Measurements from ENCODE around the gene SLC16A12. TPM values are rescaled to one million over a fixed set of nuclear protein-coding genes. Genes with fewer than 3 reads are reported as not detected.

Gene SLC16A12
- total and polyA plus RNA-seq, 2 of the 8 experiments (the other 6 are each of a cell fraction or from before 2014, with no cell fraction given) = 1.6 to 1.9 TPM

DNA sequence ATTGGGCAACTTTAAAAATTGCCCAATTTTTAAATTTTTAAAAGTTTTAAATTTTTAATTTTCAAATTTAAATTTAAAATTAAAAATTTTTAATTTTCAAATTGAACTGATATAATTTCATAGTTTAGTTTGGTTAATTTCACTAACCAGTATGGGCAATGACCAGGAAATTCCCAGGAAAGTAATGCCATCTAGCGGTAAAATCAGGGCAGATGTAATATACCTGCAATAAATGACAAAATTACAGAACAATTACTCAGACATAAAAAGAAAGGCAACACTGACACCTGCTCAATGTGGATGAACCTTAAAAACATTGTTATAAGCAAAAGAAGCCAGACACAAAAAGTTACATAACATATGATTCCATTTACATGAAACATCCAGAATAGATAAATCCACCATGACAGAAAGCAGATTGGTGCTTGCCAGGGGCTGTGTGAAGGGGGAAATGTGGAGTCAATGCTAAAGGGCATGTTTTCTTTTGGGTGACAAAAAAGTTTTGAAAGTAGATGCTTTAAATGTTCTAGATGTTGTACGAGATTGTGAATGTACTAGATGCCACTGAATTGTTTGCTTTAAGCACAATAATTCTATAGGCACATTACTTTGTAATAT is 28.6 kb upstream of the SLC16A12 start:
- Histone ChIP-seq H3K79me1 (ENCODE audit: low read depth, low read length) (no peaks in the 10 kb centered on the region), H2AK5ac (ENCODE audit: low read depth, low read length) (no peak overlapping the region), H3K23me2 (ENCODE audit: low read depth, low read length) (no peaks in the 10 kb centered on the region), H3K56ac (replicated peaks; ENCODE audit: insufficient read length, low read depth, low read length) (no peak overlapping the region), H2BK12ac (ENCODE audit: low read depth, low read length) (no peak overlapping the region), H4K20me1 (replicated peaks in 1 of 2; ENCODE audit: control insufficient read depth in 1 of 2, insufficient read depth in 2 of 2, low read length in 2 of 2) (no peaks in the 10 kb centered on the region), H2BK15ac (ENCODE audit: low read length) (no peak overlapping the region), H3K27ac (ENCODE audit: low read depth, low read length) (no peak overlapping the region), H4K8ac (ENCODE audit: extremely low read depth, insufficient read depth, low read length) (no peak overlapping the region), H2BK20ac (ENCODE audit: low read length) (no peak overlapping the region), H2BK120ac (replicated peaks; ENCODE audit: low read depth, low read length) (no peak overlapping the region), H3K27me3 (replicated peaks in 1 of 4; ENCODE audit: control insufficient read depth in 3 of 4, extremely low read depth in 1 of 4, insufficient read depth in 3 of 4, low read length in 3 of 4) (no peaks in the 10 kb centered on the region; a peak in 1 of 7 replicates), H3K4me3 (ENCODE audit: extremely low read depth in 1 of 4, insufficient read depth in 2 of 4, low read depth in 3 of 4, low read length in 4 of 4) (no peak overlapping the region), H2BK5ac (ENCODE audit: low read depth, low read length) (no peak overlapping the region), H3K9me3 (ENCODE audit: insufficient read depth in 2 of 2, low read depth in 1 of 2, low read length in 1 of 2) (no peaks in the 10 kb centered on the region; a peak in 1 of 4 replicates), H4K5ac (ENCODE audit: insufficient read length, low read depth, low read length) (no peak overlapping the region), H4K91ac (replicated peaks; ENCODE audit: insufficient read length, low read length) (no peak overlapping the region), H3K23ac (ENCODE audit: insufficient read length) (no peak overlapping the region), H2AFZ (ENCODE audit: low read length) (no peak overlapping the region), H3K4me2 (ENCODE audit: insufficient read depth in 1 of 2, low read depth in 2 of 2, low read length in 2 of 2) (no peak overlapping the region), H3K36me3 (ENCODE audit: control insufficient read depth in 2 of 4, insufficient read depth in 4 of 4, low read length in 3 of 4) (no peaks in the 10 kb centered on the region), H3K4ac (replicated peaks; ENCODE audit: insufficient read length, low read depth, low read length) (no peak overlapping the region), H3K79me2 (ENCODE audit: control insufficient read depth in 1 of 2, insufficient read depth in 2 of 2, low read length in 2 of 2) (no peaks in the 10 kb centered on the region), H3K9ac (replicated peaks in 1 of 4; ENCODE audit: extremely low read depth in 1 of 4, low read depth in 3 of 4, low read length in 3 of 4) (no peak overlapping the region), H3K14ac (ENCODE audit: insufficient read length) (no peak overlapping the region), H3K18ac (ENCODE audit: extremely low read depth, low read length) (no peak overlapping the region), H3K4me1 (replicated peaks in 1 of 4; ENCODE audit: control insufficient read depth in 3 of 4, insufficient read depth in 4 of 4, low read length in 3 of 4) (peaks cover 0 to 14% (median 5%) of the 10 kb centered on the region in 4 experiments; a peak in 3 of 7 replicates)
- POLR2A ChIA-PET (ENCODE audit: partially characterized antibody) = interaction anchor here (0.6 kb wide), 1 partner anchor 405 kb away, joined by 3 read pairs; no protein-coding TSS in a partner anchor
- DNase-seq (ENCODE audit: low read depth in 1 of 2, low spot score in 2 of 2) (no peak), FAIRE-seq (peak; percentile 24)
- TF ChIP-seq CTCF (IDR thresholded peaks at IDR 0.05; ENCODE audit: control extremely low read depth in 1 of 3, insufficient read depth in 1 of 3, low read depth in 1 of 3, low read length in 3 of 3) (peak in 2 of 3 experiments; percentile 58; a peak in 2 of 4 replicates), EZH2 (IDR thresholded peaks at IDR 0.05; ENCODE audit: low read depth, low read length, severe bottlenecking) (no peak), RAD21 (IDR thresholded peaks at IDR 0.05 in 1 of 2, conservative IDR thresholded peaks at IDR 0.05 in 1 of 2; ENCODE audit: low read depth in 2 of 2, low read length in 2 of 2) (peak; percentile 82 to 88), JUN (IDR thresholded peaks at IDR 0.05; ENCODE audit: low read depth, low read length) (no peak), BCL11A (IDR thresholded peaks at IDR 0.05; ENCODE audit: low read depth in 2 of 2, low read length in 2 of 2) (no peak)
- TF ChIP-seq, protein P1, sequence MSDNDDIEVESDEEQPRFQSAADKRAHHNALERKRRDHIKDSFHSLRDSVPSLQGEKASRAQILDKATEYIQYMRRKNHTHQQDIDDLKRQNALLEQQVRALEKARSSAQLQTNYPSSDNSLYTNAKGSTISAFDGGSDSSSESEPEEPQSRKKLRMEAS (IDR thresholded peaks at IDR 0.05) = no peak
- TF ChIP-seq, protein P2, sequence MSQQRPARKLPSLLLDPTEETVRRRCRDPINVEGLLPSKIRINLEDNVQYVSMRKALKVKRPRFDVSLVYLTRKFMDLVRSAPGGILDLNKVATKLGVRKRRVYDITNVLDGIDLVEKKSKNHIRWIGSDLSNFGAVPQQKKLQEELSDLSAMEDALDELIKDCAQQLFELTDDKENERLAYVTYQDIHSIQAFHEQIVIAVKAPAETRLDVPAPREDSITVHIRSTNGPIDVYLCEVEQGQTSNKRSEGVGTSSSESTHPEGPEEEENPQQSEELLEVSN (IDR thresholded peaks at IDR 0.05) = no peak
- CTCF ChIA-PET (ENCODE audit: partially characterized antibody) = interaction anchor here (0.8 to 2.4 kb wide), 22 partner anchors 8 to 346 kb away, joined by 3 to 28 read pairs (median 4); no protein-coding TSS in a partner anchor
- 28% methylated on average over 2 of the region's 2 CpGs; no CpG with 5 or more reads in 1 of the 2 experiments for WGBS, 2 experiments (ENCODE audit: extremely low coverage in 1 of 2, insufficient coverage in 1 of 2, insufficient read length in 1 of 2, insufficient replicate concordance in 2 of 2, low coverage in 1 of 2, low lambda C conversion rate in 2 of 2, missing lambda C conversion rate in 1 of 2)

All from H1 (cell line).